ENCODE measurements around the gene MLKL. TPM values are rescaled to one million over a fixed set of nuclear protein-coding genes. Genes with fewer than 3 reads are reported as not detected.
"Not testable (repeated sequence)": the region's sequence is repeated elsewhere in the genome, so short reads cannot be mapped to it uniquely, and the experiment has no call there.

Gene MLKL
- total RNA-seq, 1 experiment from 2014 or later, result 50.0 TPM

GRCh38 chr16:74710401-74710800, 9.7 kb upstream of the MLKL start:
- no peak for DNase-seq (ENCODE audit: extremely low read depth, low read depth)

- peak; percentile 70 for DNase-seq (ENCODE audit: extremely low read depth, low read depth)
Measured at GRCh38 chr16:74709441-74709877, 8.8 kb upstream of the MLKL start.

GRCh38 chr16:74700116-74700437, 585 bp downstream of the MLKL start:
- DNase-seq (ENCODE audit: extremely low read depth, low read depth), result no peak

GRCh38 chr16:74699666-74700065, 996 bp downstream of the MLKL start:
- DNase-seq (ENCODE audit: extremely low read depth, low read depth), result no peak

- no peak for DNase-seq (ENCODE audit: extremely low read depth, low read depth)
Measured at GRCh38 chr16:74698222-74698621, 2.4 kb downstream of the MLKL start.

- DNase-seq (ENCODE audit: extremely low read depth, low read depth), result peak; percentile 69
Measured at GRCh38 chr16:74695450-74696422, 4.9 kb downstream of the MLKL start.

- no peak for DNase-seq (ENCODE audit: extremely low read depth, low read depth)
Measured at GRCh38 chr16:74691093-74691855, 9.4 kb downstream of the MLKL start.

- DNase-seq (ENCODE audit: extremely low read depth, low read depth), result no peak
Measured at GRCh38 chr16:74682556-74682955, 18.1 kb downstream of the MLKL start.

GRCh38 chr16:74680681-74681080, 20.0 kb downstream of the MLKL start:
- no peak for DNase-seq (ENCODE audit: extremely low read depth, low read depth)

- no peak for DNase-seq (ENCODE audit: extremely low read depth, low read depth)
Measured at GRCh38 chr16:74679983-74680382, 20.7 kb downstream of the MLKL start.

GRCh38 chr16:74677868-74678267, 22.8 kb downstream of the MLKL start:
- no peak for DNase-seq (ENCODE audit: extremely low read depth, low read depth)

GRCh38 chr16:74673876-74674275, 26.8 kb downstream of the MLKL start:
- DNase-seq (ENCODE audit: extremely low read depth, low read depth), result no peak

- DNase-seq (ENCODE audit: extremely low read depth, low read depth), result not testable (repeated sequence)
Measured at GRCh38 chr16:74668877-74669276, 31.8 kb downstream of the MLKL start.

GRCh38 chr16:74667255-74667700, 33.4 kb downstream of the MLKL start:
- DNase-seq (ENCODE audit: extremely low read depth, low read depth), result no peak

GRCh38 chr16:74666425-74667254, 34.0 kb downstream of the MLKL start, which contains the start of gene RFWD3:
RFWD3 (minus strand) TSS chr16:74666877; CDS start chr16:74661449, 5,428 bp downstream.
- DNase-seq (ENCODE audit: extremely low read depth, low read depth), result peak; percentile 96

- DNase-seq (ENCODE audit: extremely low read depth, low read depth), result no peak
Measured at GRCh38 chr16:74666010-74666421, 34.6 kb downstream of the MLKL start.

- no peak for DNase-seq (ENCODE audit: extremely low read depth, low read depth)
Measured at GRCh38 chr16:74661064-74661463, 39.6 kb downstream of the MLKL start.

GRCh38 chr16:74660383-74660782, 40.3 kb downstream of the MLKL start:
- no peak for DNase-seq (ENCODE audit: extremely low read depth, low read depth)

GRCh38 chr16:74659041-74659440, 41.6 kb downstream of the MLKL start:
- DNase-seq (ENCODE audit: extremely low read depth, low read depth), result no peak

GRCh38 chr16:74657870-74658642, 42.6 kb downstream of the MLKL start:
- no peak for DNase-seq (ENCODE audit: extremely low read depth, low read depth)
